HEK293 (cell line): ENCODE measurements around the gene IQCB1.

Experiments
- CTCF ChIP-seq: fragments of 450-650 bp; formaldehyde crosslinking; IDR thresholded peaks from 2 replicates; pipeline ENCODE4 v1.5.1; 2016; ENCODE audit warnings: missing biosample characterization, missing genetic modification characterization
- KLF17 ChIP-seq: fragments of 450-650 bp; formaldehyde crosslinking; IDR thresholded peaks from 2 replicates; pipeline ENCODE4 v1.5.1; 2016; ENCODE audit warnings: missing biosample characterization, missing genetic modification characterization
- YY1 ChIP-seq: fragments of 450-650 bp; formaldehyde crosslinking; IDR thresholded peaks from 2 replicates; pipeline ENCODE4 v1.5.1; 2018; ENCODE audit warnings: missing biosample characterization, missing genetic modification characterization
- ZBTB21 ChIP-seq: fragments of 450-650 bp; formaldehyde crosslinking; IDR thresholded peaks from 2 replicates; pipeline ENCODE4 v1.5.1; 2017; ENCODE audit warnings: missing biosample characterization, missing genetic modification characterization
- ZIC2 ChIP-seq: fragments of 450-650 bp; formaldehyde crosslinking; IDR thresholded peaks from 2 replicates; pipeline ENCODE4 v1.5.1; 2016; ENCODE audit warnings: missing biosample characterization, missing genetic modification characterization
- ZNF10 ChIP-seq: fragments of 450-650 bp; formaldehyde crosslinking; IDR thresholded peaks from 2 replicates; pipeline ENCODE4 v1.5.1; 2017; ENCODE audit warnings: missing biosample characterization, missing genetic modification characterization
- ZNF121 ChIP-seq: fragments of 450-650 bp; formaldehyde crosslinking; IDR thresholded peaks from 2 replicates; pipeline ENCODE4 v1.5.1; 2016; ENCODE audit warnings: missing biosample characterization, missing genetic modification characterization
- ZNF248 ChIP-seq: fragments of 450-650 bp; formaldehyde crosslinking; IDR thresholded peaks from 2 replicates; pipeline ENCODE4 v1.5.1; 2017; ENCODE audit warnings: missing biosample characterization, missing genetic modification characterization
- ZNF366 ChIP-seq: fragments of 450-650 bp; formaldehyde crosslinking; conservative IDR thresholded peaks from 2 replicates; pipeline ENCODE4 v1.5.1; 2016; ENCODE audit warnings: missing biosample characterization, missing genetic modification characterization
- ZNF501 ChIP-seq: fragments of 450-650 bp; formaldehyde crosslinking; IDR thresholded peaks from 2 replicates; pipeline ENCODE4 v1.5.1; 2016; ENCODE audit warnings: missing biosample characterization, missing genetic modification characterization
- ZNF510 ChIP-seq: fragments of 450-650 bp; formaldehyde crosslinking; IDR thresholded peaks from 2 replicates; pipeline ENCODE4 v1.5.1; 2018; ENCODE audit warnings: mild to moderate bottlenecking, missing genetic modification characterization, missing biosample characterization; ENCODE audit not compliant: insufficient replicate concordance
- ZNF626 ChIP-seq: fragments of 450-650 bp; sonication (Bioruptor Pico); formaldehyde crosslinking; IDR thresholded peaks from 2 replicates; pipeline ENCODE4 v1.5.1; 2018; ENCODE audit warnings: missing biosample characterization, missing genetic modification characterization, inconsistent platforms
- TF ChIP-seq, protein P1 (sequence below): fragments of 450-650 bp; IDR thresholded peaks from 2 replicates; pipeline ENCODE4 v1.5.1; 2018; ENCODE audit warnings: missing biosample characterization, missing genetic modification characterization

DNA sequence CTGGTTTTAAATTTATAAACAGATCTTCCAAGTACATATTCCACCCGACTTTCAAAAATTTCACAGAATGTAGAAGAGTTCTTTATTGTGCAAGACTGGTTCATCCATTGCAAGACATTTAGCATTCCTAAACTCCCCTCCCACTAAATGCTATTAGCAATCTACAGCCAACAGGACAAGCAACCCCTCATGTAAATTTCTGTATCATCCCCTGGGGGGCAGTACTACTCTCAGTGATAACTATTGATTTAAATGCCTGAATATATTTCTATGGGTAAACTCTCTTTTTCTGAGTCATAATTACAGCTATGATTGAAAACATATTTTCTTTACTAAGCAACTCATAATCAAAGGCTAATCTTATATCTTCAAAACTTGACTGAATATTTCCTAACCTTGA is 48.6 kb upstream of the IQCB1 start:
- TF ChIP-seq CTCF (tag by site-specific recombination) (no peak), ZIC2 (tag by site-specific recombination) (no peak), ZNF510 (tag by site-specific recombination) (no peak), ZNF248 (no peak), ZBTB21 (tag by site-specific recombination) (no peak), ZNF366 (tag by site-specific recombination) (no peak), YY1 (no peak), ZNF626 (tag by site-specific recombination) (no peak), ZNF501 (tag by site-specific recombination) (no peak), ZNF121 (tag by site-specific recombination) (no peak), ZNF10 (no peak), KLF17 (tag by site-specific recombination) (no peak)
- TF ChIP-seq, protein P1, sequence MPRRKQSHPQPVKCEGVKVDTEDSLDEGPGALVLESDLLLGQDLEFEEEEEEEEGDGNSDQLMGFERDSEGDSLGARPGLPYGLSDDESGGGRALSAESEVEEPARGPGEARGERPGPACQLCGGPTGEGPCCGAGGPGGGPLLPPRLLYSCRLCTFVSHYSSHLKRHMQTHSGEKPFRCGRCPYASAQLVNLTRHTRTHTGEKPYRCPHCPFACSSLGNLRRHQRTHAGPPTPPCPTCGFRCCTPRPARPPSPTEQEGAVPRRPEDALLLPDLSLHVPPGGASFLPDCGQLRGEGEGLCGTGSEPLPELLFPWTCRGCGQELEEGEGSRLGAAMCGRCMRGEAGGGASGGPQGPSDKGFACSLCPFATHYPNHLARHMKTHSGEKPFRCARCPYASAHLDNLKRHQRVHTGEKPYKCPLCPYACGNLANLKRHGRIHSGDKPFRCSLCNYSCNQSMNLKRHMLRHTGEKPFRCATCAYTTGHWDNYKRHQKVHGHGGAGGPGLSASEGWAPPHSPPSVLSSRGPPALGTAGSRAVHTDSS (tag by site-specific recombination): no peak
